ENCODE results near the gene PLCL1.

DNA sequence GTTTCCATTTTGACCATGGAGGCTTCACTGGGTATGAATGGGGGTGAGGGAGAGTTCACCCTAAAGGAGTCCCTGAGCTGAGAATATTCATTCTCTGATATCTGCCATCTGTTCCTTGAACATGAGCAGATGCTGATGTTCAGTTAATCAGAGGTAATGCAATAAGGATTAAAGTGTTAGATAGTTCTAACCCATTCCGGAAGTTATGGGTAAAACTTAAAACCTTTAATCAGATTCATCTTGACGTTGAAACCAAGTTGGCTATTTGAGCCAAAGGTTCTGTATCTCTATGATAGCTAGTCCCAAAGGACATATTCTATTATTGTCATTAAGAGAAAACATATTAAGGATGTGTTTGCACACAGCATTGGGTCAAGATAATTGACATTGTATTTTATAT lies 268.9 kb downstream of the PLCL1 start:
- TF ChIP-seq, protein P1, sequence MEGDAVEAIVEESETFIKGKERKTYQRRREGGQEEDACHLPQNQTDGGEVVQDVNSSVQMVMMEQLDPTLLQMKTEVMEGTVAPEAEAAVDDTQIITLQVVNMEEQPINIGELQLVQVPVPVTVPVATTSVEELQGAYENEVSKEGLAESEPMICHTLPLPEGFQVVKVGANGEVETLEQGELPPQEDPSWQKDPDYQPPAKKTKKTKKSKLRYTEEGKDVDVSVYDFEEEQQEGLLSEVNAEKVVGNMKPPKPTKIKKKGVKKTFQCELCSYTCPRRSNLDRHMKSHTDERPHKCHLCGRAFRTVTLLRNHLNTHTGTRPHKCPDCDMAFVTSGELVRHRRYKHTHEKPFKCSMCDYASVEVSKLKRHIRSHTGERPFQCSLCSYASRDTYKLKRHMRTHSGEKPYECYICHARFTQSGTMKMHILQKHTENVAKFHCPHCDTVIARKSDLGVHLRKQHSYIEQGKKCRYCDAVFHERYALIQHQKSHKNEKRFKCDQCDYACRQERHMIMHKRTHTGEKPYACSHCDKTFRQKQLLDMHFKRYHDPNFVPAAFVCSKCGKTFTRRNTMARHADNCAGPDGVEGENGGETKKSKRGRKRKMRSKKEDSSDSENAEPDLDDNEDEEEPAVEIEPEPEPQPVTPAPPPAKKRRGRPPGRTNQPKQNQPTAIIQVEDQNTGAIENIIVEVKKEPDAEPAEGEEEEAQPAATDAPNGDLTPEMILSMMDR (IDR thresholded peaks at IDR 0.05) = no peak
- TF ChIP-seq POLR2A (IDR thresholded peaks at IDR 0.05) = no peak
